Mesenchymal stem cell (in vitro differentiated cells and primary cell): Measurements from ENCODE around the gene SCN1A.

ENCODE experiments used
- DNase-seq: peaks from one replicate; pipeline ENCODE4 v3.0.0-alpha.2; 2013
- H2AFZ ChIP-seq: one replicate; pipeline ENCODE4 v1.6.1; 2013; ENCODE audit warnings: low read depth, mild to moderate bottlenecking, control low read depth, inconsistent platforms, low read length, moderate library complexity
- H2AK5ac ChIP-seq: 2 replicates; pipeline ENCODE4 v1.6.1; 2013; ENCODE audit warnings: low read length, moderate library complexity, mild to moderate bottlenecking, inconsistent platforms; ENCODE audit not compliant: severe bottlenecking
- H2BK120ac ChIP-seq: one replicate; pipeline ENCODE4 v1.6.1; 2013; ENCODE audit warnings: low read depth, mild to moderate bottlenecking, inconsistent platforms, low read length, moderate library complexity
- H2BK12ac ChIP-seq, 2 experiments: one replicate each; pipeline ENCODE4 v1.6.1; 2013; ENCODE audit warnings: inconsistent platforms in 2 of 2, low read length in 2 of 2, mild to moderate bottlenecking in 2 of 2, moderate library complexity in 2 of 2, control low read depth in 1 of 2
- H2BK15ac ChIP-seq: one replicate; pipeline ENCODE4 v1.6.1; 2013; ENCODE audit warnings: mild to moderate bottlenecking, low read depth, inconsistent platforms; ENCODE audit not compliant: poor library complexity, severe bottlenecking
- H2BK5ac ChIP-seq: 2 replicates; pipeline ENCODE4 v1.6.1; 2013; ENCODE audit warnings: low read depth, mild to moderate bottlenecking, low read length, control low read depth, inconsistent platforms; ENCODE audit not compliant: poor library complexity, severe bottlenecking
- H3K14ac ChIP-seq, 2 experiments: one replicate each; pipeline ENCODE4 v1.6.1; 2013; ENCODE audit warnings: inconsistent platforms in 2 of 2, low read length in 2 of 2, control low read depth in 1 of 2, mild to moderate bottlenecking in 1 of 2, moderate library complexity in 1 of 2
- H3K18ac ChIP-seq, 2 experiments: one replicate each; pipeline ENCODE4 v1.6.1; 2013; ENCODE audit warnings: inconsistent platforms in 2 of 2, low read length in 2 of 2, control low read depth in 1 of 2, low read depth in 1 of 2, mild to moderate bottlenecking in 1 of 2
- H3K23ac ChIP-seq, 2 experiments: one replicate each; pipeline ENCODE4 v1.6.1; 2013; ENCODE audit warnings: inconsistent platforms in 2 of 2, low read length in 2 of 2, mild to moderate bottlenecking in 2 of 2, moderate library complexity in 2 of 2, control low read depth in 1 of 2
- H3K27ac ChIP-seq: 2 replicates; pipeline ENCODE4 v1.5.1; 2013; ENCODE audit warnings: mild to moderate bottlenecking, moderate library complexity, low read length, control low read depth, inconsistent platforms; ENCODE audit not compliant: poor library complexity, severe bottlenecking
- H3K27me3 ChIP-seq, 2 experiments: 2 replicates each; pipeline versions ENCODE4 v1.6.1 to v1.7.0; 2013; ENCODE audit warnings: low read length in 2 of 2, mild to moderate bottlenecking in 2 of 2, moderate library complexity in 2 of 2, control low read depth in 1 of 2, inconsistent platforms in 1 of 2; ENCODE audit not compliant: control insufficient read depth in 1 of 2, insufficient read depth in 1 of 2
- H3K36me3 ChIP-seq, 2 experiments: 2 replicates each; pipeline versions ENCODE4 v1.6.1 to v1.7.0; 2013; ENCODE audit warnings: low read length in 2 of 2, control low read depth in 1 of 2, inconsistent platforms in 1 of 2, low read depth in 1 of 2, mild to moderate bottlenecking in 1 of 2; ENCODE audit not compliant: insufficient read depth in 2 of 2, control insufficient read depth in 1 of 2
- H3K4ac ChIP-seq, 2 experiments: one replicate each; pipeline ENCODE4 v1.6.1; 2013; ENCODE audit warnings: inconsistent platforms in 2 of 2, low read length in 2 of 2, mild to moderate bottlenecking in 2 of 2, moderate library complexity in 2 of 2, control low read depth in 1 of 2, low read depth in 1 of 2
- H3K4me1 ChIP-seq: 2 replicates; pipeline ENCODE4 v1.6.1; 2013; ENCODE audit warnings: low read depth, low read length, control low read depth; ENCODE audit not compliant: control insufficient read depth, insufficient read depth
- H3K4me2 ChIP-seq: 2 replicates; pipeline ENCODE4 v1.6.1; 2013; ENCODE audit warnings: low read length, mild to moderate bottlenecking, inconsistent platforms; ENCODE audit not compliant: poor library complexity, severe bottlenecking
- H3K4me3 ChIP-seq, 2 experiments: 2 replicates each; pipeline versions ENCODE4 v1.5.1 to v1.7.0; 2013; ENCODE audit warnings: low read length in 2 of 2, mild to moderate bottlenecking in 2 of 2, control low read depth in 1 of 2, low read depth in 1 of 2; ENCODE audit not compliant: insufficient read depth in 1 of 2
- H3K79me1 ChIP-seq: replicated peaks from 2 replicates; pipeline ENCODE4 v1.6.1; 2013; ENCODE audit warnings: mild to moderate bottlenecking, control low read depth, low read length, inconsistent platforms; ENCODE audit not compliant: poor library complexity, severe bottlenecking
- H3K9ac ChIP-seq: 2 replicates; pipeline ENCODE4 v1.7.0; 2013; ENCODE audit warnings: mild to moderate bottlenecking, low read length, moderate library complexity
- H3K9me3 ChIP-seq: 2 replicates; pipeline ENCODE4 v1.7.0; 2013; ENCODE audit warnings: mild to moderate bottlenecking, low read length; ENCODE audit not compliant: control insufficient read depth
- H4K8ac ChIP-seq: one replicate; pipeline ENCODE4 v1.6.1; 2013; ENCODE audit warnings: inconsistent platforms, mild to moderate bottlenecking, low read length, moderate library complexity
- H4K91ac ChIP-seq: one replicate; pipeline ENCODE4 v1.6.1; 2013; ENCODE audit warnings: mild to moderate bottlenecking, low read length, inconsistent platforms
- WGBS: methylation state at CpG from one replicate; pipeline ENCODE4 v1.1.7; 2013; ENCODE audit warnings: mixed read lengths; 5-methylcytosine and 5-hydroxymethylcytosine counted together

The SCN1A gene

GRCh38 chr2:166137331-166137730 lies 9.5 kb upstream of the SCN1A start:
- no peak overlapping the region for H4K91ac ChIP-seq
- no peak overlapping the region for H2BK15ac ChIP-seq
- no peak overlapping the region for H2AFZ ChIP-seq
- H3K27ac ChIP-seq: no peak overlapping the region
- WGBS: 49% methylated on average over 2 of the region's 2 CpGs
- H2AK5ac ChIP-seq: no peak overlapping the region
- no peak overlapping the region for H4K8ac ChIP-seq
- H2BK120ac ChIP-seq: no peak overlapping the region
- no peaks in the 10 kb centered on the region for H3K27me3 ChIP-seq
- H3K4me1 ChIP-seq: no peaks in the 10 kb centered on the region
- H3K9ac ChIP-seq: no peak overlapping the region
- H3K79me1 ChIP-seq: no peaks in the 10 kb centered on the region
- H3K14ac ChIP-seq: no peak overlapping the region
- H3K36me3 ChIP-seq: no peaks in the 10 kb centered on the region
- H3K4me3 ChIP-seq: no peak overlapping the region
- no peak overlapping the region for H2BK12ac ChIP-seq
- DNase-seq: no peak
- H3K4me2 ChIP-seq: no peak overlapping the region
- no peaks in the 10 kb centered on the region for H3K9me3 ChIP-seq
- no peak overlapping the region for H3K4ac ChIP-seq
- H2BK5ac ChIP-seq: no peak overlapping the region
- H3K23ac ChIP-seq: no peak overlapping the region
- no peak overlapping the region for H3K18ac ChIP-seq

- H3K4me1 ChIP-seq: no peaks in the 10 kb centered on the region
- no peak overlapping the region for H3K27ac ChIP-seq
- 90% methylated on average over 2 of the region's 2 CpGs for WGBS
- no peak overlapping the region for H2AFZ ChIP-seq
- DNase-seq: no peak
- no peak overlapping the region for H3K23ac ChIP-seq
- H3K27me3 ChIP-seq: no peaks in the 10 kb centered on the region
- H3K79me1 ChIP-seq: no peaks in the 10 kb centered on the region
- no peak overlapping the region for H2BK5ac ChIP-seq
- no peak overlapping the region for H4K91ac ChIP-seq
- H3K4me2 ChIP-seq: no peak overlapping the region
- no peak overlapping the region for H2BK12ac ChIP-seq
- no peak overlapping the region for H3K14ac ChIP-seq
- H3K9me3 ChIP-seq: no peaks in the 10 kb centered on the region
- no peaks in the 10 kb centered on the region for H3K36me3 ChIP-seq
- H3K4ac ChIP-seq: no peak overlapping the region
- no peak overlapping the region for H4K8ac ChIP-seq
- no peak overlapping the region for H3K4me3 ChIP-seq
- no peak overlapping the region for H3K9ac ChIP-seq
- no peak overlapping the region for H2AK5ac ChIP-seq
- no peak overlapping the region for H2BK15ac ChIP-seq
- no peak overlapping the region for H3K18ac ChIP-seq
- H2BK120ac ChIP-seq: no peak overlapping the region
These were observed 8.0 kb upstream of the SCN1A start for GRCh38 chr2:166135849-166136258.

GRCh38 chr2:166135152-166135848 lies 7.5 kb upstream of the SCN1A start:
- DNase-seq: no peak
- H2BK120ac ChIP-seq: no peak overlapping the region
- H2AK5ac ChIP-seq: no peak overlapping the region
- H4K91ac ChIP-seq: no peak overlapping the region
- no peak overlapping the region for H3K4me3 ChIP-seq
- no peaks in the 10 kb centered on the region for H3K4me1 ChIP-seq
- H3K27ac ChIP-seq: no peak overlapping the region
- H3K18ac ChIP-seq: no peak overlapping the region
- no peaks in the 10 kb centered on the region for H3K79me1 ChIP-seq
- 73% methylated on average over 5 of the region's 6 CpGs for WGBS
- no peak overlapping the region for H2AFZ ChIP-seq
- peaks cover 0 to 1% of the 10 kb centered on the region in 2 experiments for H3K27me3 ChIP-seq
- H3K9me3 ChIP-seq: no peaks in the 10 kb centered on the region
- H3K14ac ChIP-seq: no peak overlapping the region
- no peak overlapping the region for H2BK5ac ChIP-seq
- no peak overlapping the region for H3K4me2 ChIP-seq
- no peak overlapping the region for H3K9ac ChIP-seq
- H2BK12ac ChIP-seq: no peak overlapping the region
- H3K4ac ChIP-seq: no peak overlapping the region
- H4K8ac ChIP-seq: no peak overlapping the region
- H3K23ac ChIP-seq: no peak overlapping the region
- H3K36me3 ChIP-seq: no peaks in the 10 kb centered on the region
- H2BK15ac ChIP-seq: no peak overlapping the region

- no peak overlapping the region for H3K14ac ChIP-seq
- H2BK5ac ChIP-seq: no peak overlapping the region
- H2AFZ ChIP-seq: no peak overlapping the region
- H3K4me1 ChIP-seq: no peaks in the 10 kb centered on the region
- no peak overlapping the region for H2BK15ac ChIP-seq
- H3K27ac ChIP-seq: no peak overlapping the region
- H3K36me3 ChIP-seq: no peaks in the 10 kb centered on the region
- no peak overlapping the region for H3K9ac ChIP-seq
- H2BK120ac ChIP-seq: no peak overlapping the region
- no peaks in the 10 kb centered on the region for H3K9me3 ChIP-seq
- H3K18ac ChIP-seq: no peak overlapping the region
- no peak overlapping the region for H3K4ac ChIP-seq
- H3K4me2 ChIP-seq: no peak overlapping the region
- H2BK12ac ChIP-seq: no peak overlapping the region
- no peak overlapping the region for H3K23ac ChIP-seq
- H4K8ac ChIP-seq: no peak overlapping the region
- DNase-seq: no peak
- 72% methylated on average over 3 of the region's 3 CpGs for WGBS
- H4K91ac ChIP-seq: no peak overlapping the region
- no peak overlapping the region for H3K4me3 ChIP-seq
- H3K79me1 ChIP-seq: no peaks in the 10 kb centered on the region
- H3K27me3 ChIP-seq: peaks cover 0 to 4% of the 10 kb centered on the region in 2 experiments
- no peak overlapping the region for H2AK5ac ChIP-seq
These were observed 6.7 kb upstream of the SCN1A start for GRCh38 chr2:166134252-166135151.
